ENCODE measurements around the gene DNASE1.
A peak's percentile ranks its signal among the peaks of the same experiment; 100 is the strongest.
"Not testable (repeated sequence)": the region's sequence is repeated elsewhere in the genome, so short reads cannot be mapped to it uniquely, and the experiment has no call there.

Gene DNASE1, protein sequence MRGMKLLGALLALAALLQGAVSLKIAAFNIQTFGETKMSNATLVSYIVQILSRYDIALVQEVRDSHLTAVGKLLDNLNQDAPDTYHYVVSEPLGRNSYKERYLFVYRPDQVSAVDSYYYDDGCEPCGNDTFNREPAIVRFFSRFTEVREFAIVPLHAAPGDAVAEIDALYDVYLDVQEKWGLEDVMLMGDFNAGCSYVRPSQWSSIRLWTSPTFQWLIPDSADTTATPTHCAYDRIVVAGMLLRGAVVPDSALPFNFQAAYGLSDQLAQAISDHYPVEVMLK

GRCh38 chr16:3654249-3654991, at the start of gene DNASE1:
DNASE1 (plus strand) TSS chr16:3654691; CDS start chr16:3655374, 683 bp downstream.
- peak; percentile 22 for DNase-seq (ENCODE audit: low read depth)

- DNase-seq (ENCODE audit: low read depth), result no peak
Measured at GRCh38 chr16:3606441-3606840, 48.0 kb upstream of the DNASE1 start.

DNA sequence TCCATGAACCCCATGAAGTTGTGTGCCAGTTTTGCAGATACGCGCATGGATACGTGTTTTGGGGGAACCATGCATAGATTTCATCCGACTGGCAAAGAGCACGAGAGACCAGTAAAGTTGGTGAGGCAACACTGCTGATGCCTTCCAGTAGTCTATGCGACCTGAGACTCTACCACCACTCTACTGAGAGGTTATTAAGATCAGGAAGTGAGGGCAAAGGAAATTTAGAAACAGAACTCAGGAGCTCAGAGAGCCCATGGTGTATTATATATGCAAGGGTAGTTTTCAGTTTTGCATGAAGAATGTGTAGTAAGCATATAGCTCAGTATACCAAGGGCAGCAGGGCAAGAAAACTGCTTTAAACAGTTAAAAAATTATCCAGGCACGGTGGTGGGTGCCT, 47.3 kb upstream of the DNASE1 start:
- no peak for DNase-seq (ENCODE audit: low read depth)

- no peak for DNase-seq (ENCODE audit: low read depth)
Measured at GRCh38 chr16:3607634-3608033, 46.9 kb upstream of the DNASE1 start.

- no peak for DNase-seq (ENCODE audit: low read depth)
Measured at GRCh38 chr16:3608069-3608468, 46.4 kb upstream of the DNASE1 start.

DNA sequence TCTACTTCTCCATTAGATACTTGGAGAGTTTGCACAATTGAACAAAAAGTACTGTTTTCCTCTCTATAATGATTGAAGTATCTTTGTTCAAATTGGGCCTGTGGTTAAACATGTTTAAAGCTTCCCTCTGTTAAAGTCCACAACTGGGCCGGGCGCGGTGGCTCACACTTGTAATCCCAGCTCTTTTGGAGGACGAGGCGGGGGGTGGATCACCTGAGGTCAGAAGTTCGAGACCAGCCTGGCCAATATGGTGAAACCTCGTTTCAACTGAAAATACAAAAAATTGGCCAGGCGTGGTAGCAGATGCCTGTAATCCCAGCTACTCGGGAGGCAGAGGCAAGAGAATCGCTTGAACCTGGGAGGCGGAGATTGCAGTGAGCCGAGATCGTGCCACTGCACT, 45.5 kb upstream of the DNASE1 start:
- DNase-seq (ENCODE audit: low read depth), result not testable (repeated sequence)

GRCh38 chr16:3609895-3610697, 44.4 kb upstream of the DNASE1 start:
- no peak for DNase-seq (ENCODE audit: low read depth)

DNA sequence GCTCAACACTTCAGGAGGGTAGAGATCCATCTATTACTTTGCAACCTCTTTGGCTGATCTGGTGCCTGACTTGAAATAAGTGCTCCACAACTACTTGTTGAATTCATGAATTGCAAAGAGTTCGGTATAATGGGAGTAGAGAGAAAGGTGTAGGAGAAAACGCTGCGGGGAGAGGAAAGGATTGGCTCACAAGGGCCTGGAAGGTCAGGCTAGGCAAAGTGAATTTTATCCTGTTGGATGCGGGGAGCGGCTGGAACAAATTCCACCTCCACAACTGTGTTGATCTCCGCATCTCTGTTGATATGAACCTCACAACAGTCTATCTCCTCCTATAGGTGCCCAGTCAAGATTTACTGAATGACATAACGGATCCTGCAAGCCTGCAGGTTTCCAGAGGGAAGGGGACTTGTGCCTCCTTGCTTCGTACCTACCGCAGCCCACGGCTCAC, 43.8 kb upstream of the DNASE1 start:
- DNase-seq (ENCODE audit: low read depth), result no peak

GRCh38 chr16:3611146-3611975, 43.1 kb upstream of the DNASE1 start, which contains the start of gene SLX4:
SLX4 (minus strand) TSS chr16:3611606; CDS start chr16:3608964, 2,642 bp downstream.
- peak; percentile 83 for DNase-seq (ENCODE audit: low read depth)

GRCh38 chr16:3612510-3613466, 41.7 kb upstream of the DNASE1 start:
- DNase-seq (ENCODE audit: low read depth), result no peak

DNA sequence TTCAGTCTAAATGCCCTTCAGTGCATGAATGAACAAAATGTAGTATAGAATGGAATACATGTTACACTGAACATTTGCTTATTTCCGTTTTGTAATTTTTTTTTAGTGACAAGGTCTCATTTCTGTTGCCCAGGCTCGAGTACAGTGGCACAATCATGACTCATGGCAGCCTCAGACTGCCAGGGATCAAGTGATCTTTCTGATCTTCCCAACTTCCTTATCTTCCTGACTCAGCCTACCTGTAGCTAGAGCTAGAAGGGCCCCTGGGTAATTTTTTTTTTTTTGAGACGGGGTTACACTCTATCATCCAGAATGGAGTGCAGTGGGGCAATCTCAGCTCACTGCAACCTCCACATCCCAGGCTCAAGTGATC, 35.7 kb upstream of the DNASE1 start:
- DNase-seq (ENCODE audit: low read depth), result no peak

- DNase-seq (ENCODE audit: low read depth), result no peak
Measured at GRCh38 chr16:3623642-3624041, 30.8 kb upstream of the DNASE1 start.

GRCh38 chr16:3625331-3625730, 29.2 kb upstream of the DNASE1 start:
- DNase-seq (ENCODE audit: low read depth), result no peak

DNA sequence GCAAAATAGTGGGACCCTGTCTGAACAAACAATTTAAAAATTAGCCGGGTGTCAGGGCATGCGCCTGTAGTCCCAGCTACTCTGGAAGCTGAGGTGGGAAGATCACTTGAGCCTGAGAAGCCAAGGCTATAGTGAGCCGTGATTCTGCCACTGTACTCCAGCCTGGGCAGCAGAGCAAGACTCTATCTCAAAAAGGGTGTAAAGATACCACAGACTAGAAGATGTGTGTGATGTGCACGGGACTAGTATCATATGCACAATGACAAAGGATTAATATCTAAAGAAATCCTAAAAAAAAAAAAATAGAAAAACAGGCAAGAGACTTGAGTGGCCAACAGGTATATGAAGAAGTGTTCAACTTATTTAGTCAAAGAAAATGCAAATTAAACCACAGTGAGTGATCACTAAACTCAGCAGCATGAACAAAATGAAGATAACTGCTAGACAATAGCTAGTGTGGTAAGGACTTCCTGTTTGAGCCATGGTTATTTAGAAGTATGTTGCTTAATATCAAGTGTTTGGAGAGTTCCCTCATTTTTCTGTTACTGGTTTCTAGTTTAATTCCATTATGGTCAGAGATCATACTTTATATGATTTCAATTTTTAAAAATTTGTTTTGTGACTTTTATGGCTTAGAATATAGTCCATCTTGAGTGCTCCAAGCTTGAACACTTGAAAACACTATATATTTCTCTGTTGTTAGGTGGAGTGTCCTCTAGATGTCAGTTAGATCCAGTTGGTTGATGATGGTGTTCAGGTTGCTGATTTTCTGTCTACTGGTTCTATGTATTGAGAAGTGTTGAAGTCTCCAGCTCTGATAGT, 28.4 kb upstream of the DNASE1 start:
- no peak for DNase-seq (ENCODE audit: low read depth)

DNA sequence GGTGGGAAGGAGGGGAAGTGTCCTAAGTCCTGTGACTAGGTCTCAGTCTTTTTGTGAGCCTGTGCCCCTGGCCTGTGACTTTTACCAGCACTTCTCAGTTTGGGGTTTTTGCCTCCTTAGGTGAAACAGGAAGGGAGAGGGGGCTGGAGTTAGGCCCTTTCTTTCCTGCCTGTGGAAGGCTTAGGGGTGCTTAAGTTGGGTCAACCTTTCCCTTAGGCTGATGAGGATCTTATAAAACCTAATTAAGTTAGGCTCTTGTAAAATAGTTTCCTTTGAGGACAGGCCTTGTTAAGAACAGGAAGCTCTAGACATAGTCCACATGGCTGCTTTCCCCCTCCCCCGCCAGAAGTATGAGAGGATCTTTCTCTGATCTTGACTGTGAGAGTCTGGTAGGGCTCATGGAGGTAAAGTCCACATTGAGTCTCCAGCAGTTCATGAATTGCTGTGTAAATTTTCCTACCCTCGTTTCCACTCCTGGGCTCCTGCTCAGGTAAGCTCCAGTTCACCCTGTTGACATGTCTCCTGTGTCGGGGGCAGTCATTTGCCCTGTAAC, 17.0 kb upstream of the DNASE1 start:
- DNase-seq (ENCODE audit: low read depth), result no peak

DNA sequence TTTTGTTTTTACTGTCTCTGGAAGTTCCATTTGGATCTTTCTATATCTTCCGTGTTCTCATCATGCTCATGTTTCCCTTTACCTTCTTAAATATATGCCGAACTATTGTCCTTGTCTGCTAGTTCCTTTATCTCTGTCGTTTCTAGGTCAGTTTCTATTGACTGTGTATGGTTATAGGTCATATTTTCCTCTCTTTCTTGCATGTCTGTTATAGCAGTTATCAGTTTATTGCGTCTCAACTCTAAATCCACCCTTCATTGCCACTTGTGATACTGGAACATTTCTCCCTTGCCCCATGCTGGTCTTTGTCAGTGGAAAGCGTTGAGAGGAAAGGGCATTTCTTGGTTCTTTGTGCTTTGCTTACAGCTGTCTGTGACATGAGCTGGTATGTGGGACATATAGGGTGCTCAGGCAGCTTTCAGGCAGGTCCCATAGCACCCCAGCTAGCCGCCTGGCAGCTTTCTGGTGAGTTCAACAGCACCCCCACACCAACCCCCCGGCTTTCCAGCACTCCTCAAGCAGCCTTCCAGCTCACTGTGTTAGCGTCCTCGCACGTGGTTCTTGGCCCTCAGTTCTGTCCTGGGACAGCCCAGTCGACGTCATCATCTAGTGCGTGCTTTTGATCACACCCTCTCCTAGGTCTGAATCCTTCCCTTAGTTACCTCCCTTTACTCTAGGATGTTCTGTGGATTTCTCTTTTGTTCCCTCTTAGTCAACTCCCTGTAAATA, 15.4 kb upstream of the DNASE1 start:
- no peak for DNase-seq (ENCODE audit: low read depth)

DNA sequence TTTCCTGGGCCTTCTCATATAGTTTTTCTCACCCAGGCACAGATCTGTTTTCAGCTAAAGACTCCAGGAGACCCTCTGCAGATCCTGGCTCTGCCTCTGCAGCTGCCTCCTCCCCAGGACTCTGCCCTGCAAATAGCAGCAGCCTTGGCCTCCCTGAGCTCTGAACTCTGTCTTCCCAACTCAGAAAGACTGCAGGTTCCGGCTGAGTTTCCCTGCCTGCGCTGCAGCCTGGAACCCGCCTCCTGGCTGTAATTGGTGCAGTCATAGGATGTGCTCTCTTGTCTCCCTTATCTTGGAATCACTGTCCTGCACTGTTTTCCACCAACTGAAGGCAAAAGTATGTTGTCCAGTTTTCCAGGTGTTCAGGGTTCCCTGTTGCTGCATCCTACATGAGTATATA, 14.3 kb upstream of the DNASE1 start:
- no peak for DNase-seq (ENCODE audit: low read depth)

- no peak for DNase-seq (ENCODE audit: low read depth)
Measured at GRCh38 chr16:3640632-3641501, 13.6 kb upstream of the DNASE1 start.
